22Rv1 (cell line): ENCODE results near the gene HK2.
A peak's percentile ranks its signal among the peaks of the same experiment; 100 is the strongest.

Source experiments
- H3K27ac ChIP-seq: fragments of 450-650 bp; 2 replicates; pipeline ENCODE4 v1.5.1; 2017
- ZFX ChIP-seq: fragments of 450-650 bp; IDR thresholded peaks from 2 replicates; pipeline ENCODE4 v1.6.1; 2017; ENCODE audit warnings: antibody characterized with exemption, borderline replicate concordance
- TF ChIP-seq, protein P1 (sequence below): fragments of 450-650 bp; IDR thresholded peaks from 2 replicates; pipeline ENCODE4 v1.5.1; 2017; ENCODE audit warnings: mild to moderate bottlenecking

HK2 gene

DNA sequence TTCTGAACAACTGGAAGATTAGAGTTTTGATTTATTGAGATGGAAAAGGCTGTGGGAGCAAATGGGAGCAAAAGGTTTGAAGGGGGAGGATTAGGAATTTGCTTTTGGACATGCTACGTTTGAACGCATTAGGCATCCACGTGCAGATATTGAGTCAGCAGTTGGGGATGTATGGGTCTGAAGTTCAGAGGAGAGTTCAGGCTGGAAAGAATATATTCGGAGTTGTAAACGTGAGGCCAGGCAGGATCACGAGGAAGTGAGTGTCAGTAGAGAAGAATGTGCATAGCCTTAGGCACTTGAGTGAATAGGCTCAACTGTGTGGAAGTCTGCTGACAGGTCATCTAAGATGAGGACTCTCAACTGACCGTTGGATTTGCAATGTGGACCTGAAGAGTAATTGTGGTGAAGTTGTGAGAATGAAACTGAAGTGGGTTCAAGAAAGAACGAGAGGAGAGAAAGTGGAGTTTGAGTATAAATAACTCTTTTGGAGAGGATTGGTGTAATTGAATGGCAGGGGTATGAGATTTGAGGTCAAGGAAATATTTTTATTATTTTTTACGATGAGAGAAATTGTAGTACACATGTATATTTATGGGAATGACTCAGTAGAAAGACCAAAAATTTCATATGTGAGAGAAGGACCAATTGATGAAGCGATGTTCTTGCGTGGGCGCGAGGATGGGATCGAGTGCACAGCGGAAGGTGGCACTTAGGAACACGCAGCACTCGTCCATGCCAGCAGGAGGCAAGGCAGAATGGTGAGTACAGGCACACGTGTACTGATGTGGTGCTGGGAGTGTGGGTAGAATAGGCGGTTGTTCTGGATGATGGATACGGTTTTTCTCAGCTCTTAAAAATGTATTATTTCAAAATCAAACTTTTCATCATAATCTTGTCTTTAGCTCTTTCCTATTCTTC is 84.0 kb downstream of the HK2 start:
- no peak overlapping the region for H3K27ac ChIP-seq
- TF ChIP-seq ZFX = no peak
- TF ChIP-seq, protein P1, sequence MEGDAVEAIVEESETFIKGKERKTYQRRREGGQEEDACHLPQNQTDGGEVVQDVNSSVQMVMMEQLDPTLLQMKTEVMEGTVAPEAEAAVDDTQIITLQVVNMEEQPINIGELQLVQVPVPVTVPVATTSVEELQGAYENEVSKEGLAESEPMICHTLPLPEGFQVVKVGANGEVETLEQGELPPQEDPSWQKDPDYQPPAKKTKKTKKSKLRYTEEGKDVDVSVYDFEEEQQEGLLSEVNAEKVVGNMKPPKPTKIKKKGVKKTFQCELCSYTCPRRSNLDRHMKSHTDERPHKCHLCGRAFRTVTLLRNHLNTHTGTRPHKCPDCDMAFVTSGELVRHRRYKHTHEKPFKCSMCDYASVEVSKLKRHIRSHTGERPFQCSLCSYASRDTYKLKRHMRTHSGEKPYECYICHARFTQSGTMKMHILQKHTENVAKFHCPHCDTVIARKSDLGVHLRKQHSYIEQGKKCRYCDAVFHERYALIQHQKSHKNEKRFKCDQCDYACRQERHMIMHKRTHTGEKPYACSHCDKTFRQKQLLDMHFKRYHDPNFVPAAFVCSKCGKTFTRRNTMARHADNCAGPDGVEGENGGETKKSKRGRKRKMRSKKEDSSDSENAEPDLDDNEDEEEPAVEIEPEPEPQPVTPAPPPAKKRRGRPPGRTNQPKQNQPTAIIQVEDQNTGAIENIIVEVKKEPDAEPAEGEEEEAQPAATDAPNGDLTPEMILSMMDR = no peak

DNA sequence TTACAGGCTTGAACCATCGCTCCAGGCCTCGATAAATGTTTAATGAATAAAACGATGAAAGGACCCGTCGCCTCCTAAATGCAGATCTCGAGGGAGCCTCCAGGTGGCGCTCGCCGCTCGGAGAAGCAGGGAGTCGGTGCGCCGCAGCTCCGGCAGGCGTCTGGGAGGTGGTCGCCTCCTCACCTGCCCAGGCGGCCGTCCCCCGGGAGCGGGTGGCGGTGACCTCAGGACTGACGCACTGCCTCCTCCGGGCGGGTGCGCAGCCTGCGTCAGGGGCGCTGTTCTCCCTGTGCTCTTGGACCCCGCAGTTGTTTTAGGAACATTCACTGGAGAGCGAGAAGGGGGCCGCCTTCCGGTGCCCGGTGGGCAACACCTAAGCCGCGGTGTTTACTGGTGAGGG is 85.9 kb downstream of the HK2 start:
- no peak overlapping the region for H3K27ac ChIP-seq

DNA sequence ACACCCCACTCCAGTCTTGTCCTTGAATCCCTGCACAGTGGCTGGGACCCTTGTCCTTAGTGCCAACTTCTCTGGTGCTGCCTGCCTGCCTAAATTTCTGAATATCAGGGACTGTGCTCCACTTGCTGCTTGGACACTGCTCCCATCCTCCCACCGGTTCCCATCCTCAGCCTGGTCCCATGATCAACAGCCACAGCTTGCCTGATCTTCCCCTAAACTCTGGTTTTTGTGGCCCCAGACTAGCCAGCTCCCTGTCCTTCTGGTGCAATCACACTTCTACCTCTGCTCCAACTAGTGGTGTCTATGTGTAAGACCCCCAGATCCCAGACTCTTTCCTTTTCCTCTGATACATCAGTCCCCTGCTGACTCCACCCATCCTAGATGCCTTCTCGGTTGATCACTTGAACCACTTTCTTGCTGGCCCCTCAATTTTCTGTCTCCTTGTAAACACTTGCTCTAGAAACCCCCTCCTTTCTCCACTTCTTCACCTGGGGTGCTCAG is 87.4 kb downstream of the HK2 start:
- no peak overlapping the region for H3K27ac ChIP-seq
- TF ChIP-seq, protein P1 = no peak
- TF ChIP-seq ZFX = no peak

More for the DNA sequence above, 85.9 kb downstream of the HK2 start:
- no peak for TF ChIP-seq ZFX
- TF ChIP-seq, protein P1 = peak; percentile 93

DNA sequence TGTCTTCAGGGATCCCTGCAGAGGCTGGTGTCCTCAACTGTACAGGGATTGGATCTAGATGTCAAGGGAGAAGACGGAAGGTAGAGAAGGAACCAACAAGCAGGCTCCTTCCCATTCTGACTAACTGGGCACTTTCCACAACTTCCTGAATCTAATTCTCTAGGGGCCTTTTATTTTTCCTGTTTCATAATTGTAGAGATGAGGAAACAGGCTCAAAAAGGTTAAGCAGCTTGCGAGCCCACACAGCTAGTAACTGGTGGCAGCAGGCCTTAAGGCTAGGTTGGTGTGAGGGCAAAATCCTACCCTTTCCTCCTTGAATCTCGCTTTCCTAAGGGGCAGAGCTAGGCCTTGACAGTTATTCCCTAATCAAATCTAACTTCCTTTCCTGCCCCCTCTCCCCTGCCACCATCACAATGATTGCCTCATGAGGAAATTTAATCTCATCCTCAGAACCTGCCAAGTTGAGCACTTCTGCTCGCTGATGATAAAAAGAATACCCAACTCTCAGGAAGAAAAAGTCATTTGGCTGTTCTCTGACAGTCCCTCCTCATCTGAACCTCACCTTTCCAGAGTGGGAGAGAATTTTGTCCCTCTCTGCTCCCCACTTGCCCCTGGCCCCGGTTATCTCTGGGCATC is 88.8 kb downstream of the HK2 start:
- TF ChIP-seq ZFX = no peak
- TF ChIP-seq, protein P1 = no peak

DNA sequence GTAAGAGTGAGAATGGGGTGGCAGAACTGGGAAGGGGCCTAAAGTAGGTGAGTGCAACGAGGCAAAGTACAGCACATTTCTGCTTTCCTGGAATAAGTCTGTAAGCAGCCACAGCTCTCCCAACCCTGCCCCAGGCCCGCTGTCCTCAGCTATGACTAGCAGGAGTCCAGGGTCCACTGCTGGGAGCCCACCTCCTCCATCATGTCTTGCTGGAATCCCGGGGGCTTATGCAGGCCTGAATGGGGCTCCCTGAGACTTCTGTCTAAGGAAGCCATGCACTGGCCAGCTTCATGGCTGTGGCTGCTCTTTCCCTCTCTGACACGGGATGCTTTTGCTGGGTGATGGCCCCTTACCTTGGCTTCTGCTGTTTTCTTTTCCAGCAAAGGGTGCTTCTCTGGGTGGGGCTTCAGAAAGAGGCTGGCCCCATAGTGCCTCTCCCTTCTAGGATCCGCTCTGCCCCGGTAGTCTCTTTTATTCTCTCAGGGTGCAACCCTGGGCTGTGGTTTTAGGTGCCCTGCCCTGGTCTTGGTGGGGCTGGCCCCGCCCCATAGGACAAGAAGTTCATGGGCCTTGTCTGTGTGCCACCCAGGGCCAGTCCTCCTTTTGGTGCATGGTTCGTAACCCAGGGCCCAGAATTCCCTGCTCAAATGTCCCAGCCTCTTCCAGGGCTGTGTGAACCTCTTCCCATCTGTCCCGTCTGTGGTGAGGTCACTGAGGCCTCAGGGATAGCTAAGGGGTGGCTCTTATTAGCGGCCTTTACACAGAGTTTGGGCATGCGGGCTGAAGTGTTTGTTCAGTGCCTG is 90.7 kb downstream of the HK2 start:
- TF ChIP-seq, protein P1 = no peak
- TF ChIP-seq ZFX = no peak
- no peak overlapping the region for H3K27ac ChIP-seq

More for the DNA sequence above, 88.8 kb downstream of the HK2 start:
- H3K27ac ChIP-seq = no peak overlapping the region

DNA sequence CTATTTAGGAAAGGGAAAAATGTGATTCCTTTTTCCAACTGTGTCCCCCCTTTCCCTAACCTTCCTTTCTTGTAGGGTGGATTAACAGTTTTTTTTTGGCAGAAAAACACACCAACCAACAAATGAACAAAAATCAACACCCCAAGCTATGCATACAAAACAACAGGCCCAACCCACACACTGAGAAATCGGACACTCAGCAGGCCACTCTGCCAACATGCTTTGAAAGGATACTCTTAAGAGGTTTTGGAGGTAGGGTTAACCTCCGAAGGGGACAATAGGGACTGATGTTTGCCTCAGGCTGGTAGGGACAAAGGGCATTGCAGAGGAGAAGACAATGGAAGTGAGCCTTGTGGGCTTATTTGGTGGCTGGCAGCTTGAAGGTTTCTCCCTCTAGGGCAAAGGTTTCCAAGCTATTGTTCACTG is 91.4 kb downstream of the HK2 start:
- no peak overlapping the region for H3K27ac ChIP-seq
- TF ChIP-seq, protein P1 = no peak
- no peak for TF ChIP-seq ZFX
